PC-3 (cell line): ENCODE results near the gene SLFN5.

Source experiments
- CTCF ChIP-seq: fragments of 300-600 bp; sonication (generic); conservative IDR thresholded peaks from 2 replicates; pipeline ENCODE4 v1.5.1; 2017; ENCODE audit warnings: antibody characterized with exemption, low read depth, mild to moderate bottlenecking, low read length
- EZH2 ChIP-seq: fragments of 300-600 bp; sonication (generic); IDR thresholded peaks from one replicate; pipeline ENCODE4 v1.6.1; 2017; ENCODE audit warnings: antibody characterized with exemption, mild to moderate bottlenecking, low read length; ENCODE audit not compliant: unreplicated experiment

GRCh38 chr17:35254107-35254773 is 11.4 kb downstream of the SLFN5 start:
- TF ChIP-seq CTCF (no peak), EZH2 (no peak)
